Measurements from ENCODE around the gene INPP5D. TPM values are rescaled to one million over a fixed set of nuclear protein-coding genes. Genes with fewer than 3 reads are reported as not detected.

The INPP5D gene
- polyA plus RNA-seq, 1 of the 3 experiments (the other 2 are of a cell fraction), result 1.3 TPM

GRCh38 chr2:233129351-233129978 lies 69.3 kb downstream of the INPP5D start (continued):
- TF ChIP-seq PBX3 (IDR thresholded peaks at IDR 0.05) (no peak), USF1 (IDR thresholded peaks at IDR 0.05; ENCODE audit: borderline replicate concordance, low read depth) (no peak), TEAD4 (IDR thresholded peaks at IDR 0.05; ENCODE audit: borderline replicate concordance, insufficient read depth) (no peak), EZH2phosphoT487 (IDR thresholded peaks at IDR 0.05; ENCODE audit: borderline replicate concordance, low read depth) (no peak), RCOR1 (IDR thresholded peaks at IDR 0.05; ENCODE audit: low read length) (no peak), NRF1 (IDR thresholded peaks at IDR 0.05; ENCODE audit: low read depth, low read length) (no peak), RFX5 (IDR thresholded peaks at IDR 0.05; ENCODE audit: low read length) (no peak)

GRCh38 chr2:233130024-233130423 lies 69.9 kb downstream of the INPP5D start:
- no peak overlapping the region for H3K9ac ChIP-seq
- H3K4me1 ChIP-seq (ENCODE audit: control insufficient read depth in 1 of 2, insufficient read depth in 2 of 2, low read depth in 1 of 2, low read length in 1 of 2), result no peaks in the 10 kb centered on the region; a peak in 1 of 4 replicates
- no peak for DNase-seq
- POLR2A ChIA-PET, result no interaction called here
- H3F3A ChIP-seq (replicated peaks; ENCODE audit: insufficient read depth), result no peaks in the 10 kb centered on the region
- no peaks in the 10 kb centered on the region for H4K20me1 ChIP-seq (ENCODE audit: insufficient read depth)
- no peak overlapping the region for H3K27ac ChIP-seq (ENCODE audit: low read depth in 2 of 2, low read length in 1 of 2)
- H3K4me2 ChIP-seq, result no peak overlapping the region
- peaks cover 4% of the 10 kb centered on the region; the same call in 1 of the 2 replicates for H3K27me3 ChIP-seq (ENCODE audit: insufficient read depth)
- H3K9me2 ChIP-seq, result no peaks in the 10 kb centered on the region
- CTCF ChIA-PET, result interaction anchor here (0.6 to 1.4 kb wide), 4 partner anchors 13 to 738 kb away, joined by 3 read pairs; no protein-coding TSS in a partner anchor
- H3K4me3 ChIP-seq (ENCODE audit: low read depth in 2 of 2, low read length in 1 of 2), result no peak overlapping the region
- H2AFZ ChIP-seq (ENCODE audit: low read depth), result no peak overlapping the region
- no peaks in the 10 kb centered on the region for H3K9me3 ChIP-seq
- TF ChIP-seq RXRA (IDR thresholded peaks at IDR 0.05; ENCODE audit: borderline replicate concordance, low read depth) (no peak), EP300 (IDR thresholded peaks at IDR 0.05; ENCODE audit: borderline replicate concordance in 1 of 2, low read depth in 1 of 2, low read length in 1 of 2) (no peak), CHD2 (IDR thresholded peaks at IDR 0.05; ENCODE audit: low read length, partially characterized antibody) (no peak), POLR2AphosphoS5 (IDR thresholded peaks at IDR 0.05; ENCODE audit: low read depth, low read length) (no peak), ZBTB33 (IDR thresholded peaks at IDR 0.05; ENCODE audit: borderline replicate concordance, low read depth) (no peak), MAX (IDR thresholded peaks at IDR 0.05; ENCODE audit: low read depth) (no peak)
- H3K79me2 ChIP-seq (ENCODE audit: insufficient read depth), result no peaks in the 10 kb centered on the region
- H3K36me3 ChIP-seq (replicated peaks in 1 of 2; ENCODE audit: control insufficient read depth in 1 of 2, insufficient read depth in 2 of 2, low read length in 1 of 2), result no peaks in the 10 kb centered on the region
- 81% methylated on average over 6 of the region's 6 CpGs for WGBS (ENCODE audit: low lambda C conversion rate)
